NCI-H2196 treated with DMSO at 0.1 percent for 48 hours (cell line): ENCODE results near the gene OR52K1.
"Not testable (repeated sequence)": the region's sequence is repeated elsewhere in the genome, so short reads cannot be mapped to it uniquely, and the experiment has no call there.

Experiments used
- DNase-seq: peaks from one replicate; lab custom pipeline; 2025; ENCODE audit not compliant: unreplicated experiment; lab: John Stamatoyannopoulos, UW

The OR52K1 gene

GRCh38 chr11:4491405-4491804, 9.0 kb downstream of the OR52K1 start:
- not testable (repeated sequence) for DNase-seq

GRCh38 chr11:4491878-4492606, 9.6 kb downstream of the OR52K1 start:
- no peak for DNase-seq

GRCh38 chr11:4493480-4493818, 11.0 kb downstream of the OR52K1 start:
- DNase-seq = no peak

- DNase-seq = no peak
Observed at GRCh38 chr11:4495487-4495886, 13.0 kb downstream of the OR52K1 start.

- no peak for DNase-seq
Observed at GRCh38 chr11:4495986-4496385, 13.5 kb downstream of the OR52K1 start.

GRCh38 chr11:4496557-4497248, 14.3 kb downstream of the OR52K1 start:
- no peak for DNase-seq

- DNase-seq = no peak
Observed at GRCh38 chr11:4508886-4509285, 26.4 kb downstream of the OR52K1 start.

GRCh38 chr11:4511282-4512245, 29.1 kb downstream of the OR52K1 start:
- no peak for DNase-seq

- DNase-seq = no peak
Observed at GRCh38 chr11:4514196-4514595, 31.8 kb downstream of the OR52K1 start.

- no peak for DNase-seq
Observed at GRCh38 chr11:4522339-4522738, 39.9 kb downstream of the OR52K1 start.

- DNase-seq = no peak
Observed at GRCh38 chr11:4522752-4523151, 40.3 kb downstream of the OR52K1 start.

- no peak for DNase-seq
Observed at GRCh38 chr11:4523666-4524065, 41.2 kb downstream of the OR52K1 start.

GRCh38 chr11:4527926-4528325, 45.5 kb downstream of the OR52K1 start:
- no peak for DNase-seq

GRCh38 chr11:4531686-4532085, 49.2 kb downstream of the OR52K1 start:
- not testable (repeated sequence) for DNase-seq

GRCh38 chr11:4539603-4540219, 57.3 kb downstream of the OR52K1 start:
- no peak for DNase-seq

GRCh38 chr11:4541071-4541470, 58.6 kb downstream of the OR52K1 start:
- DNase-seq = no peak
